ENCODE data around the gene WDR7. TPM values are rescaled to one million over a fixed set of nuclear protein-coding genes. Genes with fewer than 3 reads are reported as not detected.

WDR7 gene
- total and polyA plus RNA-seq, 2 experiments from 2014 or later: 7.0 to 14.8 TPM

GRCh38 chr18:57062178-57062577, 411.0 kb downstream of the WDR7 start:
- no peak overlapping the region for H3K4me2 ChIP-seq
- peaks cover 11% of the 10 kb centered on the region; the same call in 1 of the 2 replicates for H3K4me1 ChIP-seq (ENCODE audit: insufficient read depth)
- H3K9me3 Mint-ChIP-seq: no peaks in the 10 kb centered on the region
- no peaks in the 10 kb centered on the region for H3K36me3 Mint-ChIP-seq (ENCODE audit: low read depth)
- no peak overlapping the region for H3K27ac ChIP-seq (ENCODE audit: low read depth)
- TF ChIP-seq CREB1 (CRISPR knock-in tag; IDR thresholded peaks at IDR 0.05; ENCODE audit: low read depth): no peak
- TF ChIP-seq STAT1 (IDR thresholded peaks at IDR 0.05; ENCODE audit: unreplicated experiment): no peak
- H3K79me2 ChIP-seq (replicated peaks; ENCODE audit: insufficient read depth): no peaks in the 10 kb centered on the region
- H3K36me3 ChIP-seq (ENCODE audit: insufficient read depth): no peaks in the 10 kb centered on the region; the same call in 1 of the 2 replicates
- no peak overlapping the region for H3K4me3 Mint-ChIP-seq
- H3K27me3 ChIP-seq (ENCODE audit: insufficient read depth): no peaks in the 10 kb centered on the region
- H3K27ac Mint-ChIP-seq: no peak overlapping the region
- no peak overlapping the region for H2AFZ ChIP-seq
- H4K20me1 ChIP-seq (replicated peaks; ENCODE audit: insufficient read depth): no peaks in the 10 kb centered on the region
- H3K9me2 ChIP-seq (ENCODE audit: insufficient read depth): no peaks in the 10 kb centered on the region
- peaks cover 17% of the 10 kb centered on the region for H3K4me1 Mint-ChIP-seq
- no peak for DNase-seq (ENCODE audit: low spot score)
- no peak for ATAC-seq
- H3K4me3 ChIP-seq: no peak overlapping the region
- no peaks in the 10 kb centered on the region for H3F3A ChIP-seq (replicated peaks; ENCODE audit: low read depth)
- H3K27me3 Mint-ChIP-seq (ENCODE audit: insufficient read depth, low read depth, poor library complexity): peaks cover 8% of the 10 kb centered on the region

- Histone ChIP-seq H4K20me1 (replicated peaks; ENCODE audit: insufficient read depth) (no peaks in the 10 kb centered on the region), H3K27me3 (ENCODE audit: insufficient read depth) (no peaks in the 10 kb centered on the region), H3K4me1 (ENCODE audit: insufficient read depth) (peaks cover 11% of the 10 kb centered on the region; the same call in 1 of the 2 replicates), H2AFZ (0 out of 2 replicates have a peak overlapping the region, but pooled peaks have one; percentile 5), H3K4me3 (no peak overlapping the region), H3K27ac (ENCODE audit: low read depth) (no peak overlapping the region), H3K9me2 (ENCODE audit: insufficient read depth) (no peaks in the 10 kb centered on the region), H3K36me3 (ENCODE audit: insufficient read depth) (no peaks in the 10 kb centered on the region; the same call in 1 of the 2 replicates), H3K79me2 (replicated peaks; ENCODE audit: insufficient read depth) (no peaks in the 10 kb centered on the region), H3K4me2 (no peak overlapping the region), H3F3A (replicated peaks; ENCODE audit: low read depth) (no peaks in the 10 kb centered on the region)
- Mint-ChIP-seq H3K27me3 (ENCODE audit: insufficient read depth, low read depth, poor library complexity) (peaks cover 8% of the 10 kb centered on the region), H3K4me1 (peaks cover 17% of the 10 kb centered on the region), H3K4me3 (no peak overlapping the region), H3K36me3 (ENCODE audit: low read depth) (no peaks in the 10 kb centered on the region), H3K9me3 (no peaks in the 10 kb centered on the region), H3K27ac (no peak overlapping the region)
- DNase-seq (ENCODE audit: low spot score): no peak
- no peak; the same call in 2 of the 3 replicates for ATAC-seq
- TF ChIP-seq ZNF331 (CRISPR knock-in tag; IDR thresholded peaks at IDR 0.05; ENCODE audit: low read depth): no peak
- no peak for TF ChIP-seq ZNF114 (CRISPR knock-in tag; IDR thresholded peaks at IDR 0.05)
- TF ChIP-seq JUNB (IDR thresholded peaks at IDR 0.05; ENCODE audit: unreplicated experiment): no peak
- no peak for TF ChIP-seq EZH2 (IDR thresholded peaks at IDR 0.05; ENCODE audit: low read depth, unreplicated experiment)
- TF ChIP-seq POLR2AphosphoS5 (IDR thresholded peaks at IDR 0.05; ENCODE audit: low read depth): no peak
- TF ChIP-seq REST (IDR thresholded peaks at IDR 0.05; ENCODE audit: unreplicated experiment): no peak
- TF ChIP-seq ZNF462 (CRISPR knock-in tag; IDR thresholded peaks at IDR 0.05): no peak
- no peak for TF ChIP-seq CTCF (conservative IDR thresholded peaks at IDR 0.05; ENCODE audit: low read depth in 2 of 2)
Observed at GRCh38 chr18:57062844-57063243, 411.7 kb downstream of the WDR7 start.
